ENCODE measurements around the gene SYS1.

The SYS1 gene

DNA sequence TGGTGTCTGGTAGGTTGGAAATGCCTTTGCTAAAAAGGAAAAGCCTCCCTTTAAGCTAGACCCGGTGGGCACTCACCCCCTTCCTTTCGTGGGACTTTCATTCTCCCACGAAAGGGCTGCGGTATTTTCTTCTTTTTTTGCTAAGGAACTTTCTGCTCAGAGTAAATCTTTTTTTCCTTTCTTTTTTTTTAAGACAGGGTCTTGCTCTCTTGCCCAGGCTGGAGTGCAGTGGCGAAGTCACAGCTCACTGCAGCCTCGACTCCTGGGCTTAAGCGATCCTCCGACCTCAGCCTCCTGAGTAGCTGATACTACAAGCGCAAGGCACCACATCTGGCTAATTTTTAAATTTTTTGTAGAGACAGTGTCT is 11.1 kb downstream of the SYS1 start:
- H3K4me1 ChIP-seq = peaks cover 11% of the 10 kb centered on the region
- H3K79me2 ChIP-seq = peaks cover 10% of the 10 kb centered on the region
- H3K4me2 ChIP-seq (ENCODE audit: low read length) = peak overlapping the region; percentile 47
- no peaks in the 10 kb centered on the region for H3K27me3 ChIP-seq (ENCODE audit: control insufficient read depth, insufficient read depth, low read length)
- no peaks in the 10 kb centered on the region for H3K36me3 ChIP-seq (ENCODE audit: control insufficient read depth, insufficient read depth, low read length)
- H3K9me3 ChIP-seq (ENCODE audit: control insufficient read depth, low read length) = no peaks in the 10 kb centered on the region
- H2AFZ ChIP-seq = peak overlapping the region; percentile 78
- H3K4me3 ChIP-seq (ENCODE audit: low read depth, low read length) = no peak overlapping the region
- TF ChIP-seq, protein P1, sequence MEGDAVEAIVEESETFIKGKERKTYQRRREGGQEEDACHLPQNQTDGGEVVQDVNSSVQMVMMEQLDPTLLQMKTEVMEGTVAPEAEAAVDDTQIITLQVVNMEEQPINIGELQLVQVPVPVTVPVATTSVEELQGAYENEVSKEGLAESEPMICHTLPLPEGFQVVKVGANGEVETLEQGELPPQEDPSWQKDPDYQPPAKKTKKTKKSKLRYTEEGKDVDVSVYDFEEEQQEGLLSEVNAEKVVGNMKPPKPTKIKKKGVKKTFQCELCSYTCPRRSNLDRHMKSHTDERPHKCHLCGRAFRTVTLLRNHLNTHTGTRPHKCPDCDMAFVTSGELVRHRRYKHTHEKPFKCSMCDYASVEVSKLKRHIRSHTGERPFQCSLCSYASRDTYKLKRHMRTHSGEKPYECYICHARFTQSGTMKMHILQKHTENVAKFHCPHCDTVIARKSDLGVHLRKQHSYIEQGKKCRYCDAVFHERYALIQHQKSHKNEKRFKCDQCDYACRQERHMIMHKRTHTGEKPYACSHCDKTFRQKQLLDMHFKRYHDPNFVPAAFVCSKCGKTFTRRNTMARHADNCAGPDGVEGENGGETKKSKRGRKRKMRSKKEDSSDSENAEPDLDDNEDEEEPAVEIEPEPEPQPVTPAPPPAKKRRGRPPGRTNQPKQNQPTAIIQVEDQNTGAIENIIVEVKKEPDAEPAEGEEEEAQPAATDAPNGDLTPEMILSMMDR (IDR thresholded peaks at IDR 0.05) = no peak
- H3K9ac ChIP-seq = no peak overlapping the region
- H3K27ac ChIP-seq = no peak overlapping the region

DNA sequence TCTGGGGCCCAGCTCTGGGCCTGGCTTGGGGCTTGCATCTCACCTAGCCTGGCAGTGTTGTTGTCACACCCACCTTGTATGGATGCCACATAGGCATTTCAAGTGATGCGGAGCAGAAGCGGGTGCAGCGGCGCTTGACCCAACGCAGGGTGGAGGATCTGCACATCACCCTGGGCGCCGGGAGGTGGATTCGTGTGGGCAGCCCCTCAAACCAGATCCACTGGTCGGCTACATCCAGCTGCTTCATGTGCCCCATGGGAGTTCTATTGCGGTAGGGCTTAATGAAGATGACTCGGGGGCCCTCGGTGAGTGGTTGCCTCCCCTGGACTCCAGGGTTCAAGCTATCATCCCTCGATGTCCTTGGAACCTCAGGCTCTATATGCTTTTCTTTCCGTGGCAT is 12.0 kb downstream of the SYS1 start:
- Histone ChIP-seq H3K9ac (no peak overlapping the region), H3K9me3 (ENCODE audit: control insufficient read depth, low read length) (no peaks in the 10 kb centered on the region), H3K27ac (no peak overlapping the region), H3K79me2 (peaks cover 10% of the 10 kb centered on the region), H2AFZ (no peak overlapping the region), H3K36me3 (ENCODE audit: control insufficient read depth, insufficient read depth, low read length) (no peaks in the 10 kb centered on the region), H3K4me1 (peaks cover 11% of the 10 kb centered on the region), H3K27me3 (ENCODE audit: control insufficient read depth, insufficient read depth, low read length) (no peaks in the 10 kb centered on the region), H3K4me2 (ENCODE audit: low read length) (no peak overlapping the region), H3K4me3 (ENCODE audit: low read depth, low read length) (no peak overlapping the region)
- TF ChIP-seq, protein P1 (IDR thresholded peaks at IDR 0.05) = no peak

DNA sequence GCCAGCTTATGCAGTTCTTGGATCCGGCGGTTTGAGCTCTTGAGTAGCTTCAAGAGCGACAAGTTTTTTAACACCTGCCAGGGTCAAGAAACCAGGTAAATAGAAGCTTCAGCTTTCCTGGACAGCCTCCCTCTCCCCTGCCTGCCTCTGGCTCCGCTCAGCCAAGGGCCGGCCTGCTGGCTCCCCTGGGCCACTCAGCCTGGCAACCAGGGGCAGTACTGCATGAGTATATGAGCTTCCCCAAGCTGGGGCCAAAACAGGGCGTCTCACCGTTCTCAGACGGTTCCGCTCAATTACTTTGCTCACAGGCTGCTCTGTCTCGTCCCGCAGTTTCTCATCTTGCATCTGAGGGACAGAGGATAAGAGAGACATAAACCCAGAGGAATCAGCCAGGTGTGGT is 14.3 kb downstream of the SYS1 start:
- Histone ChIP-seq H3K9me3 (ENCODE audit: control insufficient read depth, low read length) (no peaks in the 10 kb centered on the region), H2AFZ (peak overlapping the region; percentile 67), H3K79me2 (peaks cover 10% of the 10 kb centered on the region), H3K4me1 (peaks cover 11% of the 10 kb centered on the region), H3K27me3 (ENCODE audit: control insufficient read depth, insufficient read depth, low read length) (no peaks in the 10 kb centered on the region), H3K9ac (no peak overlapping the region), H3K36me3 (ENCODE audit: control insufficient read depth, insufficient read depth, low read length) (no peaks in the 10 kb centered on the region), H3K4me2 (ENCODE audit: low read length) (peak overlapping the region; percentile 24), H3K27ac (peak overlapping the region; percentile 39), H3K4me3 (ENCODE audit: low read depth, low read length) (no peak overlapping the region)
- TF ChIP-seq, protein P1 (IDR thresholded peaks at IDR 0.05) = no peak

DNA sequence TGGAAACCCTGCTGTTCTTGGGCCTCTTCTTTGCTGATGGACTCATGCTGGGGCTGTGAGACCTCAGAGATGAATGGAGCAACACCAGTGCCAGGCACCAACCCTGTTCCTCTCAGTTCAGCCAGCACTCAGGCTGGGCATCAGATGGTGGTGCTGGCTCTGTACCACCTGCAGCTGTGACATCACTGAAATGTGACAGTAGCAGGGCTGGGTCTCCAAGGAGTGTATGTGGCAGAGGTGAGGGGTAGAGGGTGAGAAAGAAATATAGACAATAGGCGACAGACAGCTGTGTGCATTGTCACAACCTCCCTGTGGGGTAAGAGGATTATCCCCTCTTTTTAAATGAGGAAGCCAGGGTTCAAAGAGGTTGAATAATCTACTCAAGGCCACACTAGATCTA is 15.2 kb downstream of the SYS1 start, which contains the start of gene TP53TG5:
TP53TG5 (minus strand) TSS at position 135 of the 400 bp plus-strand sequence; CDS start at position 46, 89 bp downstream.
- Histone ChIP-seq H3K9me3 (ENCODE audit: control insufficient read depth, low read length) (no peaks in the 10 kb centered on the region), H3K4me1 (peaks cover 11% of the 10 kb centered on the region), H3K79me2 (peaks cover 7% of the 10 kb centered on the region), H3K36me3 (ENCODE audit: control insufficient read depth, insufficient read depth, low read length) (no peaks in the 10 kb centered on the region), H3K9ac (no peak within 1 kb of the TSS), H3K4me3 (ENCODE audit: low read depth, low read length) (no peak within 1 kb of the TSS), H3K27ac (peak within 1 kb of the TSS; percentile 39), H2AFZ (peak within 1 kb of the TSS; percentile 67), H3K27me3 (ENCODE audit: control insufficient read depth, insufficient read depth, low read length) (no peaks in the 10 kb centered on the region), H3K4me2 (ENCODE audit: low read length) (peak within 1 kb of the TSS; percentile 24)
- TF ChIP-seq, protein P1 (IDR thresholded peaks at IDR 0.05) = no peak

DNA sequence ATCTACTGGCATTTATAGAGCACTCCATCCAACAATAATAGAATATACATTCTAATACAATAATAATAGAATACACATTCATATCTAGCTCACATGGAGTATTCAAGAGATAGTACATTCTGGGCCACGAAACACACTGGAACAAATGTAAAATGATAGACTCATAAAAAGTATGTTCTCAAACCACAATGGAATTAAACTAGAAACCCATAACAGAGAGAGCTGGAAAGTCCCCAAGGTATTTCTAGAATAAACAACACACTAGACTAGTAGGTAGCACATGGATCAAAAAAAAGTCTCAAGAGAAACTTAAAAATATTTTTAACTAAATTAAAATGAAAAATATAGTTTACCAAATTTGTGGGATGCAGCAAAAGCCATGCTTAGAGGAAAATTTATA is 24.3 kb downstream of the SYS1 start:
- Histone ChIP-seq H3K4me1 (no peaks in the 10 kb centered on the region), H3K9me3 (ENCODE audit: control insufficient read depth, low read length) (no peaks in the 10 kb centered on the region), H3K27me3 (ENCODE audit: control insufficient read depth, insufficient read depth, low read length) (no peaks in the 10 kb centered on the region), H3K36me3 (ENCODE audit: control insufficient read depth, insufficient read depth, low read length) (no peaks in the 10 kb centered on the region), H3K27ac (no peak overlapping the region), H3K9ac (no peak overlapping the region), H3K4me2 (ENCODE audit: low read length) (no peak overlapping the region), H3K79me2 (peaks cover 3% of the 10 kb centered on the region), H3K4me3 (ENCODE audit: low read depth, low read length) (no peak overlapping the region), H2AFZ (no peak overlapping the region)
- TF ChIP-seq, protein P1 (IDR thresholded peaks at IDR 0.05) = no peak
